Neural cell (in vitro differentiated cells): Measurements from ENCODE around the gene BTG4. TPM values are rescaled to one million over a fixed set of nuclear protein-coding genes. Genes with fewer than 3 reads are reported as not detected.

Experiments
- H2AFZ ChIP-seq: fragments of 200-600, 300-800 bp; sonication (generic), shearing (Covaris generic); 2 replicates; pipeline ENCODE4 v1.6.0; 2014; ENCODE audit warnings: low read depth, mild to moderate bottlenecking, antibody characterized with exemption, low read length, moderate library complexity
- H3F3A ChIP-seq: fragments of 200-600 bp; shearing (Covaris generic); 2 replicates; pipeline ENCODE4 v1.6.1; 2016; ENCODE audit warnings: mild to moderate bottlenecking, moderate library complexity, mixed read lengths, antibody characterized with exemption, low read length; ENCODE audit not compliant: insufficient read depth, poor library complexity, severe bottlenecking
- H3K27ac ChIP-seq: fragments of 200-600, 300-800 bp; sonication (generic), shearing (Covaris generic); 2 replicates; pipeline ENCODE4 v1.5.1; 2014; ENCODE audit warnings: mild to moderate bottlenecking, low read length, moderate library complexity
- H3K27me3 ChIP-seq: fragments of 300-800, 200-600 bp; sonication (generic), shearing (Covaris generic); 2 replicates; pipeline ENCODE4 v1.6.0; 2014; ENCODE audit warnings: mild to moderate bottlenecking, low read depth, low read length, moderate library complexity; ENCODE audit not compliant: insufficient read depth
- H3K36me3 ChIP-seq: fragments of 300-800, 200-600 bp; sonication (generic), shearing (Covaris generic); 2 replicates; pipeline ENCODE4 v1.5.1; 2014; ENCODE audit warnings: mild to moderate bottlenecking, antibody characterized with exemption, low read length, moderate library complexity; ENCODE audit not compliant: insufficient read depth
- H3K4me2 ChIP-seq: fragments of 300-800, 200-600 bp; sonication (generic), shearing (Covaris generic); 2 replicates; pipeline ENCODE4 v1.6.0; 2014; ENCODE audit warnings: mild to moderate bottlenecking, low read length
- H3K4me3 ChIP-seq: fragments of 300-800, 200-600 bp; sonication (generic), shearing (Covaris generic); 2 replicates; pipeline ENCODE4 v1.5.1; 2014; ENCODE audit warnings: mild to moderate bottlenecking, low read length, moderate library complexity
- H3K79me2 ChIP-seq: fragments of 200-600 bp; shearing (Covaris generic); replicated peaks from 2 replicates; pipeline ENCODE4 v1.6.0; 2014; ENCODE audit warnings: mild to moderate bottlenecking, low read length, moderate library complexity; ENCODE audit not compliant: insufficient read depth
- H3K9ac ChIP-seq: fragments of 300-800, 200-600 bp; sonication (generic), shearing (Covaris generic); 2 replicates; pipeline ENCODE4 v1.6.1; 2016; ENCODE audit warnings: mild to moderate bottlenecking, low read length, mixed read lengths
- H3K9me2 ChIP-seq: fragments of 200-600 bp; shearing (Covaris generic); 2 replicates; pipeline ENCODE4 v1.6.1; 2016; ENCODE audit warnings: mild to moderate bottlenecking, low read length, mixed read lengths; ENCODE audit not compliant: insufficient read depth
- H3K9me3 ChIP-seq: fragments of 200-600, 300-800 bp; sonication (generic), shearing (Covaris generic); 2 replicates; pipeline ENCODE4 v1.6.1; 2016; ENCODE audit warnings: mild to moderate bottlenecking, mixed run types, low read length, moderate library complexity, mixed read lengths
- H4K20me1 ChIP-seq: fragments of 200-600 bp; shearing (Covaris generic); 2 replicates; pipeline ENCODE4 v1.6.1; 2016; ENCODE audit warnings: mild to moderate bottlenecking, mixed run types; ENCODE audit not compliant: insufficient read depth
- EP300 ChIP-seq: fragments of 450-650 bp; conservative IDR thresholded peaks from 2 replicates; pipeline ENCODE4 v1.6.1; 2014; ENCODE audit warnings: antibody characterized with exemption, mild to moderate bottlenecking, moderate library complexity; ENCODE audit not compliant: poor library complexity, severe bottlenecking
- EZH2 ChIP-seq: fragments of 200-600, 300-800 bp; shearing (Covaris generic), sonication (generic); IDR thresholded peaks from 2 replicates; pipeline ENCODE4 v1.6.1; 2014; ENCODE audit warnings: antibody characterized with exemption, low read length, borderline replicate concordance, mild to moderate bottlenecking; ENCODE audit not compliant: insufficient read depth, poor library complexity, severe bottlenecking
- MXI1 ChIP-seq: fragments of 450-650 bp; conservative IDR thresholded peaks from 2 replicates; pipeline ENCODE4 v1.6.1; 2014; ENCODE audit warnings: antibody characterized with exemption, mild to moderate bottlenecking; ENCODE audit not compliant: poor library complexity, severe bottlenecking
- POLR2AphosphoS5 ChIP-seq: IDR thresholded peaks from 2 replicates; pipeline ENCODE4 v1.6.1; 2012
- RAD21 ChIP-seq: fragments of 450-650 bp; conservative IDR thresholded peaks from 2 replicates; pipeline ENCODE4 v1.6.1; 2014; ENCODE audit warnings: antibody characterized with exemption, mild to moderate bottlenecking, moderate library complexity
- SMC3 ChIP-seq: fragments of 450-650 bp; conservative IDR thresholded peaks from 2 replicates; pipeline ENCODE4 v1.6.1; 2014; ENCODE audit warnings: antibody characterized with exemption, mild to moderate bottlenecking, moderate library complexity; ENCODE audit not compliant: poor library complexity
- TAF1 ChIP-seq: IDR thresholded peaks from 2 replicates; pipeline ENCODE4 v1.6.1; 2012; ENCODE audit warnings: low read depth
- polyA plus RNA-seq: library from polyadenylated mRNA; depleted of rRNA; stranded (reverse); fragments of >200 nt; gene quantifications from 2 replicates; pipeline ENCODE4 v1.2.3, GENCODE V29; 2014
- TF ChIP-seq, protein P1 (sequence below): IDR thresholded peaks from 2 replicates; pipeline ENCODE4 v1.6.1; 2012; ENCODE audit warnings: borderline replicate concordance
- TF ChIP-seq, protein P2 (sequence below): fragments of 450-650 bp; IDR thresholded peaks from 2 replicates; pipeline ENCODE4 v1.5.1; 2014; ENCODE audit warnings: antibody characterized with exemption, mild to moderate bottlenecking, moderate library complexity; ENCODE audit not compliant: poor library complexity, severe bottlenecking

Gene BTG4
- polyA plus RNA-seq, 1 donor from 2014 or later: not detected

DNA sequence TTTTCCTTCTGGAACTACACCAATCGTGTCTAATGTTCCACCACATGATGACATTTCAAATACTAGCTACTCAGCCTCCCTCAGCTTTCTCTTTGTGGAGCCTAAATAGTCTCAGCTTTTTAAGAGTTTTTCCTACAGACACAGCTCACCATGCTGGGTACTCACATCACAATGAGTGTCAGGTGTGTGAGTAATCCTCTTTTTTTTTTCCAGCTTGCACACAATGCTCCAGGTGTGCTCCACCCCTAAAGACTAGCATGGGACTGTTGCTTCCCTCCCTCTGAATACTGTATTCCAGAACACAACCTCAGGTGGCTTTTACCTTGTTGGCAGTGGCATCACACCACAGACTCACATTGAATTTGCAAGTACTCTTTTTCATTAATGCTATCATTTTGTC, 11.7 kb downstream of the BTG4 start:
- Histone ChIP-seq H3K27me3 (no peaks in the 10 kb centered on the region), H3K4me2 (no peak overlapping the region), H3K79me2 (no peaks in the 10 kb centered on the region), H3K36me3 (no peaks in the 10 kb centered on the region), H3K9me3 (no peaks in the 10 kb centered on the region), H3K9ac (no peak overlapping the region), H3K27ac (no peak overlapping the region), H2AFZ (no peak overlapping the region), H3F3A (no peaks in the 10 kb centered on the region), H3K9me2 (no peaks in the 10 kb centered on the region), H3K4me3 (no peak overlapping the region), H4K20me1 (no peaks in the 10 kb centered on the region)
- no peak for TF ChIP-seq SMC3
- TF ChIP-seq RAD21: no peak
- TF ChIP-seq EP300: no peak
- TF ChIP-seq POLR2AphosphoS5: no peak
- no peak for TF ChIP-seq TAF1
- no peak for TF ChIP-seq MXI1
- TF ChIP-seq, protein P1, sequence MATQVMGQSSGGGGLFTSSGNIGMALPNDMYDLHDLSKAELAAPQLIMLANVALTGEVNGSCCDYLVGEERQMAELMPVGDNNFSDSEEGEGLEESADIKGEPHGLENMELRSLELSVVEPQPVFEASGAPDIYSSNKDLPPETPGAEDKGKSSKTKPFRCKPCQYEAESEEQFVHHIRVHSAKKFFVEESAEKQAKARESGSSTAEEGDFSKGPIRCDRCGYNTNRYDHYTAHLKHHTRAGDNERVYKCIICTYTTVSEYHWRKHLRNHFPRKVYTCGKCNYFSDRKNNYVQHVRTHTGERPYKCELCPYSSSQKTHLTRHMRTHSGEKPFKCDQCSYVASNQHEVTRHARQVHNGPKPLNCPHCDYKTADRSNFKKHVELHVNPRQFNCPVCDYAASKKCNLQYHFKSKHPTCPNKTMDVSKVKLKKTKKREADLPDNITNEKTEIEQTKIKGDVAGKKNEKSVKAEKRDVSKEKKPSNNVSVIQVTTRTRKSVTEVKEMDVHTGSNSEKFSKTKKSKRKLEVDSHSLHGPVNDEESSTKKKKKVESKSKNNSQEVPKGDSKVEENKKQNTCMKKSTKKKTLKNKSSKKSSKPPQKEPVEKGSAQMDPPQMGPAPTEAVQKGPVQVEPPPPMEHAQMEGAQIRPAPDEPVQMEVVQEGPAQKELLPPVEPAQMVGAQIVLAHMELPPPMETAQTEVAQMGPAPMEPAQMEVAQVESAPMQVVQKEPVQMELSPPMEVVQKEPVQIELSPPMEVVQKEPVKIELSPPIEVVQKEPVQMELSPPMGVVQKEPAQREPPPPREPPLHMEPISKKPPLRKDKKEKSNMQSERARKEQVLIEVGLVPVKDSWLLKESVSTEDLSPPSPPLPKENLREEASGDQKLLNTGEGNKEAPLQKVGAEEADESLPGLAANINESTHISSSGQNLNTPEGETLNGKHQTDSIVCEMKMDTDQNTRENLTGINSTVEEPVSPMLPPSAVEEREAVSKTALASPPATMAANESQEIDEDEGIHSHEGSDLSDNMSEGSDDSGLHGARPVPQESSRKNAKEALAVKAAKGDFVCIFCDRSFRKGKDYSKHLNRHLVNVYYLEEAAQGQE: no peak
- TF ChIP-seq, protein P2, sequence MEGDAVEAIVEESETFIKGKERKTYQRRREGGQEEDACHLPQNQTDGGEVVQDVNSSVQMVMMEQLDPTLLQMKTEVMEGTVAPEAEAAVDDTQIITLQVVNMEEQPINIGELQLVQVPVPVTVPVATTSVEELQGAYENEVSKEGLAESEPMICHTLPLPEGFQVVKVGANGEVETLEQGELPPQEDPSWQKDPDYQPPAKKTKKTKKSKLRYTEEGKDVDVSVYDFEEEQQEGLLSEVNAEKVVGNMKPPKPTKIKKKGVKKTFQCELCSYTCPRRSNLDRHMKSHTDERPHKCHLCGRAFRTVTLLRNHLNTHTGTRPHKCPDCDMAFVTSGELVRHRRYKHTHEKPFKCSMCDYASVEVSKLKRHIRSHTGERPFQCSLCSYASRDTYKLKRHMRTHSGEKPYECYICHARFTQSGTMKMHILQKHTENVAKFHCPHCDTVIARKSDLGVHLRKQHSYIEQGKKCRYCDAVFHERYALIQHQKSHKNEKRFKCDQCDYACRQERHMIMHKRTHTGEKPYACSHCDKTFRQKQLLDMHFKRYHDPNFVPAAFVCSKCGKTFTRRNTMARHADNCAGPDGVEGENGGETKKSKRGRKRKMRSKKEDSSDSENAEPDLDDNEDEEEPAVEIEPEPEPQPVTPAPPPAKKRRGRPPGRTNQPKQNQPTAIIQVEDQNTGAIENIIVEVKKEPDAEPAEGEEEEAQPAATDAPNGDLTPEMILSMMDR: no peak
- no peak for TF ChIP-seq EZH2

DNA sequence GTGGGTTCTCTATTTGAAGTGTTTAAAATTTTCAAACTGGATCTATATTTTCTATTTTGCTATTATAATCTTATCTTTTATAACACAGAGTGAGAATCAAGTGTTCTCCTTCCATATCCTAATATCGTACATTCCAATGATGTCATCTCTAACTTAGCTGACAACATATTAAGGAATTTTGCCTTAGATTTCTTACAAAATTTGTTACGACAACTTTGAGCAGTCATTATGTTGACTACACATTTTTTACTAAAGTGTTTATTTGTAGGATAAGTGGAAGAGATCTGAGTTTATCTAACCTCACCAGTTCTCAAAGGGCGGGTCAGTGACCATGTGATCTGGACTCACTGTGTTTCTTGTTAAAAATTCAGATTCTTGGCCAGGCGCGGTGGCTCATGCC, 12.7 kb downstream of the BTG4 start:
- H3K27me3 ChIP-seq: no peaks in the 10 kb centered on the region
- H3K9me2 ChIP-seq: no peaks in the 10 kb centered on the region
- no peak overlapping the region for H3K9ac ChIP-seq
- no peaks in the 10 kb centered on the region for H3K9me3 ChIP-seq
- no peak overlapping the region for H2AFZ ChIP-seq
- H3K79me2 ChIP-seq: no peaks in the 10 kb centered on the region
- TF ChIP-seq EZH2: no peak
- no peak for TF ChIP-seq MXI1
- TF ChIP-seq SMC3: no peak
- TF ChIP-seq EP300: no peak
- TF ChIP-seq, protein P1: no peak
- H3K4me3 ChIP-seq: no peak overlapping the region
- H3F3A ChIP-seq: no peaks in the 10 kb centered on the region
- no peaks in the 10 kb centered on the region for H3K36me3 ChIP-seq
- H3K27ac ChIP-seq: no peak overlapping the region
- no peak overlapping the region for H3K4me2 ChIP-seq
- H4K20me1 ChIP-seq: no peaks in the 10 kb centered on the region
